Muscle layer of duodenum (tissue), 2 donors: ENCODE measurements around the gene SLC27A3.

Experiments
- H3K27ac ChIP-seq: one replicate; pipeline ENCODE4 v1.7.0; 2013; ENCODE audit warnings: mild to moderate bottlenecking, low read length
- H3K27me3 ChIP-seq: one replicate; pipeline ENCODE4 v1.7.0; 2013; ENCODE audit warnings: low read depth, mild to moderate bottlenecking, control low read depth, low read length
- H3K36me3 ChIP-seq, 2 donors: one replicate each; pipeline ENCODE4 v1.7.0; 2013; ENCODE audit warnings: low read length in 2 of 2, control low read depth in 1 of 2, mild to moderate bottlenecking in 1 of 2; ENCODE audit not compliant: insufficient read depth in 2 of 2, control insufficient read depth in 1 of 2
- H3K4me1 ChIP-seq, 2 donors: one replicate each; pipeline ENCODE4 v1.7.0; 2013; ENCODE audit warnings: low read length in 2 of 2, mild to moderate bottlenecking in 2 of 2, control low read depth in 1 of 2, moderate library complexity in 1 of 2; ENCODE audit not compliant: insufficient read depth in 2 of 2, control insufficient read depth in 1 of 2
- H3K4me3 ChIP-seq, 2 donors: one replicate each; pipeline ENCODE4 v1.7.0; 2013; ENCODE audit warnings: low read length in 2 of 2, low read depth in 1 of 2, mild to moderate bottlenecking in 1 of 2
- H3K9me3 ChIP-seq, 2 donors: one replicate each; pipeline ENCODE4 v1.7.0; 2013; ENCODE audit warnings: low read length in 2 of 2, control low read depth in 1 of 2, mild to moderate bottlenecking in 1 of 2; ENCODE audit not compliant: control insufficient read depth in 1 of 2
- donor health status: healthy.

The SLC27A3 gene

GRCh38 chr1:153795934-153796785 lies 21.0 kb downstream of the SLC27A3 start:
- Histone ChIP-seq H3K27ac (no peak overlapping the region), H3K4me1 (peaks cover 0 to 9% of the 10 kb centered on the region in 2 donors), H3K9me3 (no peaks in the 10 kb centered on the region), H3K36me3 (peaks cover 0 to 5% of the 10 kb centered on the region in 2 donors), H3K27me3 (no peaks in the 10 kb centered on the region), H3K4me3 (no peak overlapping the region)

DNA sequence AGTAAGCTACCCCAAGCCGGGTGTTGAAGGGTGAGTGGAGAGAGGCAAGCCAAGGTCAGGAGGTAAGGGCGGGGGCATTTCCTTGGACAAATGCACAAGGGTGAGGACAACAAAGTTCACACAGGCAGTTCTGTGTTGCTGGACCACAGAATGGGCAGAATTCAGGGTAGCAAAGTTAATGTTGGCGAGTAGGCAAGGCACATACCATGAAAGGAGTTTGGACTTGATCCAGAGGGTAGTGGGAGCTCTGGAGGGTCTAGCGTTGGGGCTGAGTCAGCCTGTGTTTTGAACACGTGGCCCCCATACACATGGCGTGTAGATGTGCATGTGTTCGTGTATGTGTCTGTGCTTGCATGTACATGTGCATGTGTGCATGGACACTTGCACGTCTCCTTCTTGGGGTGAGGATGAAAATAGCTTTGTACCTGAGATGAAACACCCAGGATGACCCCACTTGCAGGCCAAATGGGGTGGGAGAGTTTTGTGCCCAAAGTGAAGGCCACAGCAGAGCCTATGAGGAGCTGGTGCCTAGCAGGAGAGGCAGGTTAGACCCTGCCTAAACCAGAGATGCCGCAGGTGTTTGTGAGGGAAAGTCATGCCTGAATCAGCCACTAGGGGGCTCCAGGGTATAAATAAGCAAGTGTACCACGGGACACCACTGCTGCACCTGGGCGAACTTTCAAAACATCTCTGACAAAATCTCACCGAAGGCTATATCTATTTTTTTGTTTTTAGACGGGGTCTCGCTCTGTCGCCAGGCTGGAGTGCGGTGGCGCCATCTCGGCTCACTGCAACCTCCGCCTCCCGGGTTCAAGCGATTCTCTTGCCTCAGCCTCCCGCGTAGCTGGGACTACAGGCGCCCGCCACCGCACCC lies 21.8 kb downstream of the SLC27A3 start:
- Histone ChIP-seq H3K36me3 (peaks cover 0 to 5% of the 10 kb centered on the region in 2 donors), H3K4me3 (no peak overlapping the region), H3K4me1 (peaks cover 0 to under 1% of the 10 kb centered on the region in 2 donors), H3K9me3 (no peaks in the 10 kb centered on the region), H3K27ac (no peak overlapping the region), H3K27me3 (no peaks in the 10 kb centered on the region)

GRCh38 chr1:153798468-153798780 lies 23.2 kb downstream of the SLC27A3 start:
- Histone ChIP-seq H3K4me3 (no peak overlapping the region), H3K9me3 (no peaks in the 10 kb centered on the region), H3K36me3 (peaks cover 3 to 5% of the 10 kb centered on the region in 2 donors), H3K27ac (no peak overlapping the region), H3K27me3 (no peaks in the 10 kb centered on the region), H3K4me1 (no peaks in the 10 kb centered on the region)

GRCh38 chr1:153799016-153799415 lies 23.8 kb downstream of the SLC27A3 start:
- Histone ChIP-seq H3K27me3 (no peaks in the 10 kb centered on the region), H3K4me3 (no peak overlapping the region), H3K27ac (no peak overlapping the region), H3K36me3 (peaks cover 3 to 5% of the 10 kb centered on the region in 2 donors), H3K9me3 (no peaks in the 10 kb centered on the region), H3K4me1 (no peaks in the 10 kb centered on the region)

- no peaks in the 10 kb centered on the region for H3K4me1 ChIP-seq
- no peaks in the 10 kb centered on the region for H3K9me3 ChIP-seq
- H3K36me3 ChIP-seq, result peaks cover 5% of the 10 kb centered on the region in 2 donors
- H3K4me3 ChIP-seq, result no peak overlapping the region
- H3K27ac ChIP-seq, result no peak overlapping the region
- no peaks in the 10 kb centered on the region for H3K27me3 ChIP-seq
These were observed 24.6 kb downstream of the SLC27A3 start for GRCh38 chr1:153799566-153800465.

DNA sequence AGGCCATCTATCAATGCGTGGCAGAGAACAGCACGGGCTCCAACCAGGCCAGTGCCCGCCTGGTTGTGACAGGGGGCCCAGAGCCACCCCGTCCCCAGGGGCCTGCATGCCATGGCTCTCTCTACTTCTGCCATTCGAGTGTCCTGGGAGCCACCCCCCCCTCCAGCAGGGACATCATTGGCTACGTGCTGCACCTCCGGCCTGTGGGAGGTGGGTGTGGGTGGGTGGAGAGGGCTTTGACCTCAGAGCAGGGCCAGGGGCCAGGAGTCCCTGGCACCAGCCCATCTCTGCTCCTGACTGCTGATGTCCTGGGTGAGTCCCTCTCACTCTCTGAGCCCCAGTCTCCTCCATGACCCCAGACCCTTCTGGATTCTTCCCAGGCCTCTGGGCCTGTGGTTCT lies 25.3 kb downstream of the SLC27A3 start:
- Histone ChIP-seq H3K9me3 (no peaks in the 10 kb centered on the region), H3K27ac (no peak overlapping the region), H3K4me1 (peaks cover 0 to 4% of the 10 kb centered on the region in 2 donors), H3K4me3 (no peak overlapping the region), H3K36me3 (peaks cover 5% of the 10 kb centered on the region in 2 donors), H3K27me3 (no peaks in the 10 kb centered on the region)

DNA sequence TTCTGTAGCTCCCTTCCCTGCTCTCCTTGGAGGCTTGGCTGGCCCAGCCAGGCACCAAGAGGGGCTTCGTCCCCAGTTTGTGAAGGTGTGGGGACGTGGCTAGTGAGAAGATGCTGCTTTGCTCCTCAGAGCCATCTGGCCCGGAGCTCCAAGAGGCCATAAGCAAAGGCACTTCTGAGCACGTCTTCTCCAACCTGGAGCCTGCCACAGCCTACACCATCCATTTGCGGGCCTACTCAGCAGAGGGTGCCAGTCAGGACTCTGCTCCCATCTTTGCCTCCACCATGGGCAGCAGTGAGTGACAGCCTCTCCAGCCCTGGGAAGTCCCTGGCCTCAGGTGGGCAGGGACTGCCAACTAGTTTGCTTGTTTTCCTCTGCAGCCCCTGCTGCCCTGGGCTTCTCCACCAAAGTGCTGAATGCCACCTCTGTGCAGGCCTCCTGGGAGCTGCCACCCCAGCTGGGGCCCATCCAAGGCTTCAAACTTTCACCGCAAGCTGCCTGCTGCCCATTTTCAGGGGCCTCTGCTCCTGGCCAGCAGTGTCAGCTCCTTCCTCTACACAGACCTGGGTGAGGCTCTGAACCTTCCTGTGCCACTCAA lies 25.9 kb downstream of the SLC27A3 start:
- H3K4me1 ChIP-seq, result peaks cover 0 to 6% of the 10 kb centered on the region in 2 donors

GRCh38 chr1:153801786-153802697 lies 26.8 kb downstream of the SLC27A3 start:
- no peak overlapping the region for H3K4me3 ChIP-seq
- H3K27me3 ChIP-seq, result no peaks in the 10 kb centered on the region
- H3K4me1 ChIP-seq, result peaks cover 0 to 6% of the 10 kb centered on the region in 2 donors
- peaks cover 5 to 9% of the 10 kb centered on the region in 2 donors for H3K36me3 ChIP-seq
- H3K27ac ChIP-seq, result no peak overlapping the region
- no peaks in the 10 kb centered on the region for H3K9me3 ChIP-seq

More for the DNA sequence above, 25.9 kb downstream of the SLC27A3 start:
- Histone ChIP-seq H3K27me3 (no peaks in the 10 kb centered on the region), H3K36me3 (peaks cover 5% of the 10 kb centered on the region in 2 donors), H3K9me3 (no peaks in the 10 kb centered on the region), H3K27ac (no peak overlapping the region), H3K4me3 (no peak overlapping the region)

DNA sequence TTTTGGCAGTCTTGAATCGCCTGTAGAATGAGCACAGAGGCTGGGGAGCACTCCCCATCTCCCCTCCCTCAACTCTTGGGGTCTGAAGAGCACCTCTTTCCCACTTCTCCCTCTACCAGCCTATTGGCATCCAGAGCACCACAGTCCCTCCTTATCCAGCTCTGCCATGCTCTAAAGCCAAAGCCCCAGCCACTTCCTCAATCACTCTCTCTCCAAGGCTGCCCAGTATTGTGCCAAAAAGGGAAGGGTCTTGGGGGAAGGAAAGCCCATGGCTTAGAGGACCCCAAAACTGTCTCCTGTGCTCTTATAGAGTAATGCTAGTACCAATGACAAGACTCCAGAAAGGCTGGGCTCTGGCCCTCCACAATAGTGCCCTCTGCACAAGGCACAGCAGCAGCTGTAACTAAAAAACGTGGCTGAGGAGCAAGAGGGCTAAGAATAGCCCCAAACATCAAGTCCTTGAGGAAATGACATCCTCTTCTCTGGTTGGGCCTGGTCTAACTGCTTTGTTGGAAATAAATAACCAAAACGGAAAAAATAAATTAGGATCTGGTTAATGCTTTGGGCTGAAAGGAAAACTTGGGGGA lies 28.4 kb downstream of the SLC27A3 start:
- Histone ChIP-seq H3K27me3 (no peaks in the 10 kb centered on the region), H3K36me3 (peaks cover 11 to 23% of the 10 kb centered on the region in 2 donors), H3K27ac (no peak overlapping the region), H3K4me1 (peaks cover 0 to 6% of the 10 kb centered on the region in 2 donors), H3K4me3 (no peak overlapping the region), H3K9me3 (no peaks in the 10 kb centered on the region)
